ENCODE measurements around the gene NMNAT2. TPM values are rescaled to one million over a fixed set of nuclear protein-coding genes. Genes with fewer than 3 reads are reported as not detected.

The NMNAT2 gene
- total and polyA plus RNA-seq, 2 donors (not counting 3 experiments of a cell fraction or from before 2014, with no cell fraction given), result 0.28 to 0.38 TPM

GRCh38 chr1:183251101-183251958 lies 166.8 kb downstream of the NMNAT2 start:
- H3K79me2 ChIP-seq (ENCODE audit: control insufficient read depth, insufficient read depth, low read length), result no peaks in the 10 kb centered on the region
- H3K4me3 ChIP-seq (replicated peaks in 1 of 3; ENCODE audit: insufficient read depth in 1 of 3, low read depth in 1 of 3, low read length in 3 of 3), result no peak overlapping the region
- no peaks in the 10 kb centered on the region for H3K36me3 ChIP-seq (ENCODE audit: control insufficient read depth in 2 of 2, extremely low read depth in 1 of 2, insufficient read depth in 2 of 2, low read length in 2 of 2)
- H3K9me3 ChIP-seq (replicated peaks; ENCODE audit: control insufficient read depth, insufficient read depth, low read length), result no peaks in the 10 kb centered on the region
- no peak overlapping the region for H3K9ac ChIP-seq (replicated peaks; ENCODE audit: extremely low read depth, insufficient read depth, low read length)
- peaks cover 6% of the 10 kb centered on the region for H3K4me1 ChIP-seq (ENCODE audit: control insufficient read depth, extremely low read depth, insufficient read depth, low read length)
- dilution Hi-C loops (cut with MboI; ENCODE audit: extremely low pct_ligation_motif_present, low sequenced_read_pairs), result no loop called here
- intact Hi-C loops (cut with micrococcal nuclease), result no loop called here
- H3K27me3 ChIP-seq (ENCODE audit: control insufficient read depth in 2 of 2, insufficient read depth in 2 of 2, low read length in 2 of 2), result no peaks in the 10 kb centered on the region
- ChIA-PET CTCF (interaction anchor here (0.6 to 0.9 kb wide), 2 partner anchors 15 to 17 kb away, joined by 4 read pairs; no protein-coding TSS in a partner anchor), POLR2A (no interaction called here)
- H3K9me1 ChIP-seq (replicated peaks; ENCODE audit: control insufficient read depth, extremely low read depth, insufficient read depth, low read length), result no peaks in the 10 kb centered on the region
- no peak overlapping the region for H2AFZ ChIP-seq (ENCODE audit: low read depth, low read length)
- H3K27ac ChIP-seq (ENCODE audit: insufficient read depth, low read depth, low read length), result no peak overlapping the region
- H4K20me1 ChIP-seq (replicated peaks; ENCODE audit: control insufficient read depth, extremely low read depth, insufficient read depth, low read length), result no peaks in the 10 kb centered on the region
- BruUV-seq (replicated peaks), result no TSS peak
- no peak overlapping the region for H3K4me2 ChIP-seq (ENCODE audit: insufficient read depth, low read length)
- FAIRE-seq (no peak), DNase-seq (ENCODE audit: low read depth, low spot score) (no peak)
- TF ChIP-seq JUN (IDR thresholded peaks at IDR 0.05; ENCODE audit: borderline replicate concordance, insufficient read depth, insufficient read length, low read depth) (no peak), EZH2 (IDR thresholded peaks at IDR 0.05; ENCODE audit: borderline replicate concordance, low read depth, low read length, severe bottlenecking) (no peak), CTCF (IDR thresholded peaks at IDR 0.05; ENCODE audit: extremely low read depth in 1 of 2, insufficient read depth in 1 of 2, low read depth in 1 of 2, low read length in 2 of 2) (no peak), FOS (IDR thresholded peaks at IDR 0.05; ENCODE audit: borderline replicate concordance, insufficient read depth, low read length) (no peak), POLR2AphosphoS5 (IDR thresholded peaks at IDR 0.05; ENCODE audit: insufficient read depth, low read depth, low read length) (no peak), POLR2A (IDR thresholded peaks at IDR 0.05; ENCODE audit: low read depth, low read length) (no peak), MYC (IDR thresholded peaks at IDR 0.05; ENCODE audit: low read depth, low read length) (no peak), GATA2 (IDR thresholded peaks at IDR 0.05; ENCODE audit: insufficient read depth, insufficient read length, low read depth, low read length) (no peak)
- TF ChIP-seq, protein P1, sequence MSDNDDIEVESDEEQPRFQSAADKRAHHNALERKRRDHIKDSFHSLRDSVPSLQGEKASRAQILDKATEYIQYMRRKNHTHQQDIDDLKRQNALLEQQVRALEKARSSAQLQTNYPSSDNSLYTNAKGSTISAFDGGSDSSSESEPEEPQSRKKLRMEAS (IDR thresholded peaks at IDR 0.05; ENCODE audit: insufficient read depth, insufficient read length), result no peak
